GM12875 (cell line): ENCODE data around the gene TPRG1.

ENCODE experiments used
- H3K4me3 ChIP-seq: one replicate; pipeline ENCODE4 v1.5.1; 2011; ENCODE audit warnings: low read depth, low read length, control low read depth
- CTCF ChIP-seq: IDR thresholded peaks from 2 replicates; pipeline ENCODE4 v1.5.1; 2011; ENCODE audit warnings: low read depth, mild to moderate bottlenecking, control low read depth, inconsistent platforms, low read length, moderate library complexity, borderline replicate concordance; ENCODE audit not compliant: insufficient read depth

Gene TPRG1

GRCh38 chr3:189195302-189195701, 23.5 kb downstream of the TPRG1 start:
- no peak overlapping the region for H3K4me3 ChIP-seq
- TF ChIP-seq CTCF, result peak; percentile 50

GRCh38 chr3:189202106-189202505, 30.3 kb downstream of the TPRG1 start:
- TF ChIP-seq CTCF, result no peak
- H3K4me3 ChIP-seq, result no peak overlapping the region

- no peak overlapping the region for H3K4me3 ChIP-seq
- TF ChIP-seq CTCF, result no peak
These were observed 30.8 kb downstream of the TPRG1 start for GRCh38 chr3:189202583-189202982.

- H3K4me3 ChIP-seq, result no peak overlapping the region
- no peak for TF ChIP-seq CTCF
These were observed 32.5 kb downstream of the TPRG1 start for GRCh38 chr3:189204167-189204866.

- TF ChIP-seq CTCF, result no peak
- no peak overlapping the region for H3K4me3 ChIP-seq
These were observed 33.2 kb downstream of the TPRG1 start for GRCh38 chr3:189204937-189205336.

- TF ChIP-seq CTCF, result no peak
- H3K4me3 ChIP-seq, result no peak overlapping the region
These were observed 38.5 kb downstream of the TPRG1 start for GRCh38 chr3:189210251-189210770.

GRCh38 chr3:189212681-189213080, 40.9 kb downstream of the TPRG1 start:
- no peak overlapping the region for H3K4me3 ChIP-seq
- no peak for TF ChIP-seq CTCF
